Loucy (cell line): Measurements from ENCODE around the gene WNT11.

Experiments
- CTCF ChIP-seq: fragments of 200-600 bp; sonication (generic); conservative IDR thresholded peaks from 2 replicates; pipeline ENCODE4 v1.5.1; 2014; ENCODE audit warnings: mild to moderate bottlenecking, antibody characterized with exemption, low read length
- EZH2phosphoT487 ChIP-seq: fragments of 200-600 bp; IDR thresholded peaks from 2 replicates; pipeline ENCODE4 v1.6.1; 2018; ENCODE audit warnings: antibody characterized with exemption, mild to moderate bottlenecking, moderate library complexity, borderline replicate concordance

GRCh38 chr11:76219243-76219642, 12.9 kb upstream of the WNT11 start:
- TF ChIP-seq EZH2phosphoT487 (no peak), CTCF (no peak)
